Stimulated activated CD4-positive, alpha-beta T cell treated with anti-CD3 and anti-CD28 coated beads, Interleukin-15, amount 100 ng/mL, for 24 hours (primary cell): ENCODE results near the gene ANO10.
"Not testable (repeated sequence)": the region's sequence is repeated elsewhere in the genome, so short reads cannot be mapped to it uniquely, and the experiment has no call there.

Experiments
- DNase-seq: peaks from one replicate; pipeline ENCODE4 v3.0.0-alpha.2; 2020

ANO10 gene

GRCh38 chr3:43627360-43627759, 5.5 kb upstream of the ANO10 start:
- DNase-seq: peak; percentile 14

GRCh38 chr3:43624619-43625305, 3.0 kb upstream of the ANO10 start:
- DNase-seq: no peak

- no peak for DNase-seq
These were observed 768 bp downstream of the ANO10 start for GRCh38 chr3:43620831-43621655.

- DNase-seq: no peak
These were observed 2.2 kb downstream of the ANO10 start for GRCh38 chr3:43619588-43619987.

GRCh38 chr3:43618142-43618541, 3.7 kb downstream of the ANO10 start:
- no peak for DNase-seq

GRCh38 chr3:43616034-43616433, 5.8 kb downstream of the ANO10 start:
- no peak for DNase-seq

- DNase-seq: no peak
These were observed 6.7 kb downstream of the ANO10 start for GRCh38 chr3:43615133-43615532.

- no peak for DNase-seq
These were observed 7.8 kb downstream of the ANO10 start for GRCh38 chr3:43613976-43614375.

- no peak for DNase-seq
These were observed 9.4 kb downstream of the ANO10 start for GRCh38 chr3:43612419-43612818.

- no peak for DNase-seq
These were observed 12.4 kb downstream of the ANO10 start for GRCh38 chr3:43609406-43609805.

GRCh38 chr3:43608751-43609150, 13.1 kb downstream of the ANO10 start:
- no peak for DNase-seq

GRCh38 chr3:43606284-43606683, 15.5 kb downstream of the ANO10 start:
- no peak for DNase-seq

- not testable (repeated sequence) for DNase-seq
These were observed 21.9 kb downstream of the ANO10 start for GRCh38 chr3:43599959-43600358.

- no peak for DNase-seq
These were observed 23.9 kb downstream of the ANO10 start for GRCh38 chr3:43597961-43598360.

- not testable (repeated sequence) for DNase-seq
These were observed 25.6 kb downstream of the ANO10 start for GRCh38 chr3:43596178-43596577.

- not testable (repeated sequence) for DNase-seq
These were observed 26.5 kb downstream of the ANO10 start for GRCh38 chr3:43595280-43595679.

GRCh38 chr3:43593588-43593987, 28.2 kb downstream of the ANO10 start:
- not testable (repeated sequence) for DNase-seq

- DNase-seq: not testable (repeated sequence)
These were observed 29.9 kb downstream of the ANO10 start for GRCh38 chr3:43591866-43592265.

- DNase-seq: no peak
These were observed 34.5 kb downstream of the ANO10 start for GRCh38 chr3:43587303-43587702.

- DNase-seq: no peak
These were observed 37.6 kb downstream of the ANO10 start for GRCh38 chr3:43584043-43584826.

- DNase-seq: peak; percentile 8
These were observed 38.3 kb downstream of the ANO10 start for GRCh38 chr3:43583481-43583880.

GRCh38 chr3:43582866-43583265, 38.9 kb downstream of the ANO10 start:
- no peak for DNase-seq

- DNase-seq: no peak
These were observed 40.5 kb downstream of the ANO10 start for GRCh38 chr3:43581343-43581742.

- no peak for DNase-seq
These were observed 41.6 kb downstream of the ANO10 start for GRCh38 chr3:43580181-43580580.
